ENCODE results near the gene KIF6. TPM values are rescaled to one million over a fixed set of nuclear protein-coding genes. Genes with fewer than 3 reads are reported as not detected.

Gene KIF6
- total RNA-seq, 4 donors from 2014 or later, result 0.19 to 0.38 TPM; not detected in 2

- ATAC-seq (ENCODE audit: low FRiP score), result no peak
Measured at GRCh38 chr6:39366931-39367618, 358.1 kb downstream of the KIF6 start.

GRCh38 chr6:39365281-39366074 lies 359.7 kb downstream of the KIF6 start:
- TF ChIP-seq CTCF (IDR thresholded peaks at IDR 0.05), result no peak
- no peak for DNase-seq (ENCODE audit: low spot score)
- ATAC-seq (ENCODE audit: low FRiP score), result no peak

More at GRCh38 chr6:39366931-39367618, 358.1 kb downstream of the KIF6 start:
- DNase-seq (ENCODE audit: low spot score), result no peak
- TF ChIP-seq CTCF (IDR thresholded peaks at IDR 0.05), result no peak

GRCh38 chr6:39363280-39363679 lies 361.9 kb downstream of the KIF6 start:
- ATAC-seq (ENCODE audit: low FRiP score) (no peak), DNase-seq (ENCODE audit: low spot score) (no peak)
- no peak for TF ChIP-seq CTCF (IDR thresholded peaks at IDR 0.05)

- ATAC-seq (ENCODE audit: low FRiP score) (no peak), DNase-seq (ENCODE audit: low spot score) (no peak)
- no peak for TF ChIP-seq CTCF (IDR thresholded peaks at IDR 0.05)
Measured at GRCh38 chr6:39362487-39362865, 362.7 kb downstream of the KIF6 start.

- DNase-seq (ENCODE audit: low spot score), result no peak
- ATAC-seq (ENCODE audit: low FRiP score), result peak; percentile 36
- TF ChIP-seq CTCF (IDR thresholded peaks at IDR 0.05), result no peak
Measured at GRCh38 chr6:39361657-39362486, 363.3 kb downstream of the KIF6 start.

- DNase-seq (ENCODE audit: low spot score) (no peak), ATAC-seq (ENCODE audit: low FRiP score) (no peak)
- TF ChIP-seq CTCF (IDR thresholded peaks at IDR 0.05), result no peak
Measured at GRCh38 chr6:39360378-39360777, 364.8 kb downstream of the KIF6 start.

Data from omental fat pad (tissue), 4 donors.